GM18951 (cell line): ENCODE results near the gene HOMER3.

ENCODE experiments used
- POLR2A ChIP-seq: IDR thresholded peaks from 4 replicates; pipeline ENCODE4 v1.6.1; 2011; ENCODE audit warnings: mild to moderate bottlenecking; ENCODE audit not compliant: insufficient read length, insufficient read depth; ENCODE audit errors: extremely low read depth
- in situ Hi-C: fragments of 300-500 bp; cut with MboI; formaldehyde crosslinking; loops from one replicate; pipeline ENCODE4 v1.12.0; 2022; ENCODE audit warnings: low sequenced_read_pairs, mixed read lengths, inconsistent platforms; ENCODE audit not compliant: unreplicated experiment

HOMER3 gene

GRCh38 chr19:18899624-18900560 lies 41.1 kb downstream of the HOMER3 start:
- TF ChIP-seq POLR2A = no peak

GRCh38 chr19:18898607-18899408 lies 42.2 kb downstream of the HOMER3 start:
- TF ChIP-seq POLR2A = no peak
- in situ Hi-C loops = no loop called here

More at GRCh38 chr19:18899624-18900560, 41.1 kb downstream of the HOMER3 start:
- in situ Hi-C loops = no loop called here

GRCh38 chr19:18898081-18898606 lies 42.9 kb downstream of the HOMER3 start:
- in situ Hi-C loops = no loop called here
- no peak for TF ChIP-seq POLR2A

- in situ Hi-C loops = no loop called here
- TF ChIP-seq POLR2A = no peak
These were observed 43.7 kb downstream of the HOMER3 start for GRCh38 chr19:18897094-18898029.

GRCh38 chr19:18896421-18896841 lies 44.6 kb downstream of the HOMER3 start:
- in situ Hi-C loops = no loop called here
- no peak for TF ChIP-seq POLR2A

- in situ Hi-C loops = no loop called here
- no peak for TF ChIP-seq POLR2A
These were observed 45.1 kb downstream of the HOMER3 start, which contains the start of gene CERS1 for GRCh38 chr19:18895824-18896341. CERS1 (minus strand) TSS chr19:18896158; CDS start chr19:18896072, 86 bp downstream.

- no peak for TF ChIP-seq POLR2A
- in situ Hi-C loops = no loop called here
These were observed 45.8 kb downstream of the HOMER3 start for GRCh38 chr19:18895038-18895823.

GRCh38 chr19:18894254-18895037 lies 46.6 kb downstream of the HOMER3 start:
- in situ Hi-C loops = no loop called here
- TF ChIP-seq POLR2A = no peak

GRCh38 chr19:18893587-18894253 lies 47.3 kb downstream of the HOMER3 start:
- no peak for TF ChIP-seq POLR2A
- in situ Hi-C loops = no loop called here
